HG03432 (cell line): ENCODE measurements around the gene PARL.
"Not testable (repeated sequence)": the region's sequence is repeated elsewhere in the genome, so short reads cannot be mapped to it uniquely, and the experiment has no call there.

Source experiments
- ATAC-seq: cut with Tn5 transposase; IDR thresholded peaks from one replicate; pipeline ENCODE4 v1.9.1; 2021; ENCODE audit warnings: mild to moderate bottlenecking, moderate library complexity; ENCODE audit not compliant: unreplicated experiment

Gene PARL

DNA sequence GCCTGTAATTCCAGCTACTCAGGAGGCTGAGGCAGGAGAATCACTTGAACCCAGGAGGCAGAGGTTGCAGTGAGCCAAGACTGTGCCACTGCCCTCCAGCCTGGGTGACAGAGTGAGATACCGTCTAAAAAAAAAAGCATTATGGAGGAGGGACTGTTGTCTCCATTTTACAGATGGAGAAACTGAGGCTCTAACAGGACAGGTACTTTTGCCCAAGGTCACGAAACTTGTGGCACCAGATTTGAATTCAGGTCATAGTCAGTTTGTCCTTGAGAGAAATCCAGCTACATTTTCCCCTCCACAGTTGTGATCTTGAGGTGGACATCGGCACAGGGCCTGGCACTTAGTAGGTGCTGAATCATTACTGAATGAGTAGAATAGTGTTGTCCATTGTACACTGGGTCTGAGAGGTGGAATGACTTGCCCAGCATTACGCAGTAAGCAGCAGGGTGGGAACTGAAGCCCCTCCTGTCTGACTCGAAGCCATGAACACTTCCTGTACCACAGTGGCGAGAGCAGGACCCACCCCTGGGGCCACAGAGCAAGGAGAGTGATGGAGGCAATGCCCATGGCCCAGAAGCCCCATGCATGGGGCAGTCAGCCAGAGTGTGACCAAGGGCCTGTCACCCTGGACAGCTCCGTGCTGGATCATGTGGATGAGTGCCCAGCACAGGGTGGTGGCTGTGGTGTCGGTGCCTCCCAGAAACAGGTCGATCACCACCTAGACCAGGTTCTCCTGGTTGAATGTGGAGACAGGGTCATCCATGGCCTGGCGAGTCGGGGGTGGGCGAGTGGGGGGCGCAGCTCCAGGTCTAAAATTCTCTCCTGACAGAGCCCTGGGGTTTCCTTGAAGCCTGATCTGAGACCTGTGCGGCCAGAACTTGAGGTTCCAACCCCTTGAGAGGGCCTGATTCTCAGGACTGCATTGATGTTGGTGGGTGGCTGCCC, 20.4 kb upstream of the PARL start:
- ATAC-seq, result no peak

DNA sequence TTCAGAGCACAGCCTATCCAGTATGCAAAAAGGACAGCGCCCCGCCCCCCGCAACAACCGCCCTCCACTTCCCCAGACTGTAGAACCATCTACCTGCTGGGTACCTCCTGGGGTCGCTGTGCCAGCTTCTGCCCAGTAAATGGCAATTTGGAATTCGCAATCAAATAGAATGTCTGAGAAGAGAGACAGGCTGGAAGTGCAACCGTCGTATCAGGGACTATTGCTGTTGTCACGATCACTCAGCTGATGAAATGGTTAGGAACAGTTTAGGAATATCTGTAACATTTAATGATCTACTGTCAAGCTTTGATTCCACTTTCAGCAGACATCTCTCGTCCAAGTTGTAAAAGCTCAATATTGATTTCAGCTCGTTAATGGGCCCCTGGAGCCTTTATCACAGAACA, 13.3 kb upstream of the PARL start:
- ATAC-seq, result no peak

- no peak for ATAC-seq
Observed at GRCh38 chr3:183897606-183898005, 12.9 kb upstream of the PARL start.

- no peak for ATAC-seq
Observed at GRCh38 chr3:183896610-183897009, 11.9 kb upstream of the PARL start.

- ATAC-seq, result no peak
Observed at GRCh38 chr3:183896184-183896583, 11.5 kb upstream of the PARL start.

GRCh38 chr3:183895774-183896173, 11.1 kb upstream of the PARL start:
- ATAC-seq, result no peak

- ATAC-seq, result no peak
Observed at GRCh38 chr3:183895296-183895695, 10.6 kb upstream of the PARL start.

DNA sequence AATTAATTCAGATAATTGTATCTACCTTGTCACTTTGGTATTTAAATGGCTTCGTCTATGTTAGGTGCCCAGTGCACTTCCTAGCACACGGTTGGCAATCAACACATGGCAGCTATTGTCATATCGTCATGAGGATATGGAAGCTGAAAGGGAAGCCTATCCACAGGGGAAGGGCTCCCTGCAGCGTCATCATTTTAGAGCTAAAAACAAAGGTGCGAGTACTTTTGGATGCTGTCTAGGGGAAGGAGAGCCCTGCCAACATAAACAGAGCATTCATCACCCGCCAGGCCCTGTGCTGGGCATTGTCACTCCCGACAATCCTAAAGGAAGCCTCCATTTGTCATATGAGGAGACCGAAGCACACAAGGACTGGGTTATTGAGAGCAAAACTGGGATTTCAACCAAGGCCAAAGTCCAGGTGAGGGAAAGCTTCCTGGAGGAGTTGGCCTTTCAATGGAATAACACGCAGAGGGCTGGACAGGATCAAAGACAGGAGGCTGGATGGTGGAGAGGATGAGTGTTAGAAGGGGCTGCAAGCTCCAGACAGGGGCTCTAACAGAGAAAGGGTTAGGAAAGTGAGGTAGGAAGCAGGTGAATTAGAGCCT, 8.0 kb upstream of the PARL start:
- no peak for ATAC-seq

- no peak for ATAC-seq
Observed at GRCh38 chr3:183885766-183886165, 1.1 kb upstream of the PARL start.

GRCh38 chr3:183884097-183884426, 618 bp downstream of the PARL start:
- ATAC-seq, result no peak

DNA sequence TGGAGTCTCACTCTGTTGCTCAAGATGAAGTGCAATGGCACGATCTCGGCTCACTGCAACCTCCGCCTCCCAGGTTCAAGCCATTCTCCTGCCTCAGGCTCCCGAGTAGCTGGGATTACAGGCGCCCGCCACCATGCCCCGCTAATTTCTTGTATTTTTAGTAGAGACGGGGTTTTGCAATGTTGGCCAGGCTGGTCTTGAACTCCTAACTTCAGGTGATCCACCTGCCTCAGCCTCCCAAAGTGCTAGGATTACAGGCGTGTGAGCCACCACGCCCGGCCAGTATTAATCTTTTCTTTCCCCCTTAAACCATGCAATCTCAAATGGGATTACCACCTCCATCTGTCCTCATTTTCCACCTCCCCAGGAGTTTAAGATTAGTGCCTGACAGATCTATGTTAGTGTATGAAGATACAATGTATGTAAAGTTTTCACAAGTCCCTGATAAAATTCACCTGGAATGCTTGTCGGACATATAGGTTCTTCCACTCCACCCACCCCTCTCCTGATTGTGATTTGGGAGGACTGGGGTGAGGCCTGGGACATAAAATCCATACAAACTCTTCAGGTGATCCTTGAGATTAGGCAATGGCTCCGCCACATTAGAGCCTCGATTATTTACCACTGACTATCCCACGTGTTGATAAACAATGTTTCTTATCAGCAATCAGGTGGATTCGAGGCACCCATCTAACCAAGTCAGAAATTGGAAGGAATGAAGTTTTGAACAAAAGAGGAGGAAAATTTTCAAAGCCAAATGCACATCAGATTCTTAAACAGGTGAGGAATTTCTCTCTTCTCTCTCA, 1.2 kb downstream of the PARL start:
- ATAC-seq, result no peak

- no peak for ATAC-seq
Observed at GRCh38 chr3:183880121-183880520, 4.6 kb downstream of the PARL start.

- no peak for ATAC-seq
Observed at GRCh38 chr3:183879243-183879642, 5.4 kb downstream of the PARL start.

GRCh38 chr3:183878071-183878470, 6.6 kb downstream of the PARL start:
- ATAC-seq, result no peak

GRCh38 chr3:183877227-183877626, 7.5 kb downstream of the PARL start:
- ATAC-seq, result not testable (repeated sequence)

DNA sequence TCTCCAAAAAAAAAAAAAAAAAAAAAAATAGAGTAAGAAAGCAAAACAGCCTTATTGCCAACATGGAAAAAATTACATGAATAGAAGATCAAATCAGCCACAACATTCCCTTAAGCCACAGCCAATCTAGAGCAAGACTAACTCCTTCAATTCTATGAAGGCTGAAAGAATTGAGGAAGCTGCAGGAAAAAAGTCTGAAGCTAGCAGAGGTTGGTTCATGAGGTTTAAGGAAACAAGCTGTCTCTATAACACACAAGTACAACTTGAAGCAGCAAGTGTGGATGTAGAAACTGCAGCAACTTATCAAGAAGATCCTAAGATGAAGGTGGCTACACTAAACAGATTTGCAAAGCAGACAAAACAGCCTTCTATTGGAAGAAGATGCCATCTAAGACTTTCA, 9.3 kb downstream of the PARL start:
- no peak for ATAC-seq

DNA sequence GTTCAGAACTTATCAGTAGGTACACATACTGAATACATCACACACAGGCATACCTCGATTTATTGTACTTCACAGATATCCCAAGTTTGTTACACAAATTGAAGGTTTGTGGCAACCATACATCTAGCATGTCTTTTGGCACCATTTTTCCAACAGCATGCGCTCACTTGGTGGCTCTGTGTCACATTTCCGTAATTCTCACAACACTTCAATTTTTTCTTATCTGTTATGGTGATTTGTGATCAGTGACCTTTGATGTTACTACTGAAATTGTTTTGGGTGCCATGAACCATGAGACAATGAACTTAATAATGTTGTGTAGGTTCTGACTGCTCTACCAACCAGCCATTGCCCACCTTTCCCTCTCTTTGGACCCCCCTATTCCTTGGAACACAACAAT, 10.8 kb downstream of the PARL start:
- no peak for ATAC-seq

DNA sequence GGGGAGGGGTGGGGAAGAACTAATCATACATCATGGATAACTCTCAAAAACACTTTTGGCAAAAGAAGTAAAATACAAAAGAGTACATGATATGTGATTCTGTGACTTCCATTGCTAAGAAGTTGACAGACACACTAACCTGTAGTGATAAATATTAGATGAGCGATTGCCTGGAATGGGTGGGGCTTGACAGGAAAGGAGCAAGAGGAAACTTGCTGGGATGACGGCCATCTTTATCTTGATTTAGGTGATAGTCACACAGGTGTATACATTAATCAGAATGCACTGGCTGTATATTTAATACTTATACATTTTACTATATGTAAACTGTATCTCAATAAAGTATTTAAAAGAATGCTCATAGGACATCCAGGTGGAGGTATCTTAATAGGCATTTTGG, 13.1 kb downstream of the PARL start:
- ATAC-seq, result no peak

GRCh38 chr3:183870563-183870962, 14.1 kb downstream of the PARL start:
- no peak for ATAC-seq

- no peak for ATAC-seq
Observed at GRCh38 chr3:183868796-183869195, 15.9 kb downstream of the PARL start.

GRCh38 chr3:183862610-183863009, 22.1 kb downstream of the PARL start:
- ATAC-seq, result no peak

- no peak for ATAC-seq
Observed at GRCh38 chr3:183857863-183858262, 26.8 kb downstream of the PARL start.
